Measurements from ENCODE around the gene ALKBH7. TPM values are rescaled to one million over a fixed set of nuclear protein-coding genes. Genes with fewer than 3 reads are reported as not detected.

Gene ALKBH7
- total RNA-seq, 1 donor from 2014 or later: 21.2 TPM

Small RNAs within 50 kb of the gene (small RNA-seq; reads per million reads assigned to genes)
- gene MIR6790: not detected
- not detected for gene MIR6885

Other genes starting within 250 kb of the ALKBH7 start
- gene ACSBG2, start 237.1 kb upstream of the ALKBH7 start, total RNA-seq: 0.16 TPM
- gene MLLT1, start 92.8 kb upstream of the ALKBH7 start, total RNA-seq: 8.6 TPM
- gene ACER1, start 39.2 kb upstream of the ALKBH7 start, total RNA-seq: not detected
- 28.2 TPM for gene CLPP, start 11.3 kb upstream of the ALKBH7 start, total RNA-seq
- gene PSPN, start 3.1 kb downstream of the ALKBH7 start, total RNA-seq: 3.6 TPM
- gene GTF2F1, start 20.4 kb downstream of the ALKBH7 start, total RNA-seq: 36.0 TPM
- gene KHSRP, start 52.0 kb downstream of the ALKBH7 start, total RNA-seq: 73.6 TPM
- 1.6 TPM for gene SLC25A41, start 61.0 kb downstream of the ALKBH7 start, total RNA-seq
- gene SLC25A23, start 87.0 kb downstream of the ALKBH7 start, total RNA-seq: 42.6 TPM
- not detected for gene CRB3, start 91.5 kb downstream of the ALKBH7 start, total RNA-seq
- not detected for gene DENND1C, start 109.0 kb downstream of the ALKBH7 start, total RNA-seq
- gene TUBB4A, start 129.5 kb downstream of the ALKBH7 start, total RNA-seq: 135 TPM
- 2.2 TPM for gene TNFSF9, start 158.2 kb downstream of the ALKBH7 start, total RNA-seq
- gene CD70, start 218.4 kb downstream of the ALKBH7 start, total RNA-seq: not detected

All from occipital lobe (tissue), 2 donors.